ENCODE measurements around the gene TMSB15B. TPM values are rescaled to one million over a fixed set of nuclear protein-coding genes. Genes with fewer than 3 reads are reported as not detected.
"Not testable (repeated sequence)": the region's sequence is repeated elsewhere in the genome, so short reads cannot be mapped to it uniquely, and the experiment has no call there.

TMSB15B gene
- polyA plus RNA-seq = 128 and 133 TPM in 2 replicates
- 36.1 and 44.8 TPM in 2 replicates for polyA minus RNA-seq

GRCh38 chrX:103962411-103963278, at the start of gene TMSB15B:
TMSB15B (plus strand) TSS chrX:103962627.
- H3K27me3 ChIP-seq (ENCODE audit: insufficient read depth, low read depth, low read length); H3K4me3 ChIP-seq (ENCODE audit: low read length); H3K27ac ChIP-seq (ENCODE audit: low read length); H3K9me2 ChIP-seq (ENCODE audit: insufficient read depth, low read length); H3K4me2 ChIP-seq (ENCODE audit: low read length); H3K36me3 ChIP-seq (ENCODE audit: insufficient read depth, low read length); H3K9me3 ChIP-seq (ENCODE audit: low read length); H4K20me1 ChIP-seq (ENCODE audit: insufficient read depth); H3K79me2 ChIP-seq (replicated peaks; ENCODE audit: insufficient read depth, low read length); H2AFZ ChIP-seq (ENCODE audit: low read depth, low read length); H3F3A ChIP-seq (ENCODE audit: insufficient read depth, low read length, poor library complexity, severe bottlenecking); H3K9ac ChIP-seq (ENCODE audit: low read length): not testable (repeated sequence)

GRCh38 chrX:103913356-103914020, 48.9 kb upstream of the TMSB15B start:
- H3K27ac ChIP-seq (ENCODE audit: low read length) = no peak overlapping the region
- H3K27me3 ChIP-seq (ENCODE audit: insufficient read depth, low read depth, low read length) = no peaks in the 10 kb centered on the region

More at GRCh38 chrX:103913356-103914020, 48.9 kb upstream of the TMSB15B start:
- Histone ChIP-seq H3K9me2 (ENCODE audit: insufficient read depth, low read length) (no peaks in the 10 kb centered on the region), H3K4me2 (ENCODE audit: low read length) (no peak overlapping the region), H3K36me3 (ENCODE audit: insufficient read depth, low read length) (no peaks in the 10 kb centered on the region), H3K79me2 (replicated peaks; ENCODE audit: insufficient read depth, low read length) (peaks cover 3% of the 10 kb centered on the region), H3F3A (ENCODE audit: insufficient read depth, low read length, poor library complexity, severe bottlenecking) (no peaks in the 10 kb centered on the region), H3K9ac (ENCODE audit: low read length) (no peak overlapping the region), H3K9me3 (ENCODE audit: low read length) (no peaks in the 10 kb centered on the region), H4K20me1 (ENCODE audit: insufficient read depth) (no peaks in the 10 kb centered on the region), H2AFZ (ENCODE audit: low read depth, low read length) (no peak overlapping the region), H3K4me3 (ENCODE audit: low read length) (no peak overlapping the region)
- TF ChIP-seq POLR2AphosphoS5 (IDR thresholded peaks at IDR 0.05) = no peak
- no peak for TF ChIP-seq EZH2 (IDR thresholded peaks at IDR 0.05; ENCODE audit: borderline replicate concordance, insufficient read depth, low read length, poor library complexity, severe bottlenecking)
- no peak for TF ChIP-seq CTCF (IDR thresholded peaks at IDR 0.05; ENCODE audit: poor library complexity, severe bottlenecking)
- TF ChIP-seq EP300 (conservative IDR thresholded peaks at IDR 0.05; ENCODE audit: poor library complexity, severe bottlenecking) = no peak
- no peak for TF ChIP-seq RAD21 (conservative IDR thresholded peaks at IDR 0.05)
- no peak for TF ChIP-seq REST (IDR thresholded peaks at IDR 0.05; ENCODE audit: borderline replicate concordance)
- TF ChIP-seq SMC3 (conservative IDR thresholded peaks at IDR 0.05; ENCODE audit: poor library complexity) = no peak
- no peak for TF ChIP-seq MXI1 (conservative IDR thresholded peaks at IDR 0.05; ENCODE audit: poor library complexity, severe bottlenecking)
- TF ChIP-seq TAF1 (IDR thresholded peaks at IDR 0.05; ENCODE audit: low read depth) = no peak

Measured in neural cell (in vitro differentiated cells).